Epithelial cell of esophagus (primary cell): ENCODE results near the gene FNIP2.

Experiments
- DNase-seq: peaks from one replicate; pipeline ENCODE4 v3.0.0; 2010; ENCODE audit warnings: low read depth
- H3K4me3 ChIP-seq: 2 replicates; pipeline ENCODE4 v1.5.1; 2011; ENCODE audit warnings: mild to moderate bottlenecking, low read length, control low read depth
- TF ChIP-seq, protein P1 (sequence below): IDR thresholded peaks from 2 replicates; pipeline ENCODE4 v1.5.1; 2011; ENCODE audit warnings: low read depth, mild to moderate bottlenecking, low read length, control low read depth, inconsistent platforms; ENCODE audit not compliant: insufficient read depth; ENCODE audit errors: missing control alignments

FNIP2 gene

DNA sequence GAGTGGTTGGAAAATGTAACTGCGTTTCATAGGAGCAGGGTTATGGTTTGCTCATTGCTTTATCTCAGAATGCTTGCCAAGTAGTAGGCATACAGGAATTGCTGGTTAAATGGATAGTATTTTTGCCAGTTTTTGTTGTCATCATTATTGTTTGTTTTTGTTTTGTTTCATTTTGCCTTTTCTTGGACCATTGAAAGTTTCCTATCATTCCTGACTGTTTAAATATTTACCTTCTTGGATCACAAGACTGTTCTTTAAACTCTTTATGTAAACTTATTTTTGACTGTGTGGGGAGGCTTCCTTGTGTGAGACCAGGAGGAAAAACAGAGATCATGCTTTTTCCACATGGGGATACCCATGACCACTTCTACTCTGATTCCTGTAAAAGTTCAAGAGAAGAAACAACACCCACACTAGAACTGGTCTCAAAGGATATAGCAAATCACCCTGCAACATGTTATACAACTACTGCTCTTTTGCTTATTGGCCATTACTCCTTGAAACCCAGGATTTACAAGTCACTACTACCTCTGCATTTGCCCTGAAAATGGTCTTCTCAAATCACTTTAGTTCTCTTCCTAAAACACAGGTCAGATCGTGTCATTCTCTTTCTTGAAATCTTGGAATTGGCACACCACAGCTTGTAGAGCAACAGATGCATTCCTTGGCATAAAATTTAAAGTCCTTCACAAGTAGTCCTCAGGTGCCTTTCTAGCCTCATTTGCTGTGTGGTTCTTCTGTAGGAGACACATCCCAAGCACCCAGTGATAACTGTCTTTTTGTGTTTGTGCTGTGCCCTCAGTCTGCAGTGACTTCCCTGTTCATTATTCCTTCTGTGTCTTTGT lies 51.3 kb downstream of the FNIP2 start:
- TF ChIP-seq, protein P1, sequence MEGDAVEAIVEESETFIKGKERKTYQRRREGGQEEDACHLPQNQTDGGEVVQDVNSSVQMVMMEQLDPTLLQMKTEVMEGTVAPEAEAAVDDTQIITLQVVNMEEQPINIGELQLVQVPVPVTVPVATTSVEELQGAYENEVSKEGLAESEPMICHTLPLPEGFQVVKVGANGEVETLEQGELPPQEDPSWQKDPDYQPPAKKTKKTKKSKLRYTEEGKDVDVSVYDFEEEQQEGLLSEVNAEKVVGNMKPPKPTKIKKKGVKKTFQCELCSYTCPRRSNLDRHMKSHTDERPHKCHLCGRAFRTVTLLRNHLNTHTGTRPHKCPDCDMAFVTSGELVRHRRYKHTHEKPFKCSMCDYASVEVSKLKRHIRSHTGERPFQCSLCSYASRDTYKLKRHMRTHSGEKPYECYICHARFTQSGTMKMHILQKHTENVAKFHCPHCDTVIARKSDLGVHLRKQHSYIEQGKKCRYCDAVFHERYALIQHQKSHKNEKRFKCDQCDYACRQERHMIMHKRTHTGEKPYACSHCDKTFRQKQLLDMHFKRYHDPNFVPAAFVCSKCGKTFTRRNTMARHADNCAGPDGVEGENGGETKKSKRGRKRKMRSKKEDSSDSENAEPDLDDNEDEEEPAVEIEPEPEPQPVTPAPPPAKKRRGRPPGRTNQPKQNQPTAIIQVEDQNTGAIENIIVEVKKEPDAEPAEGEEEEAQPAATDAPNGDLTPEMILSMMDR: no peak
- DNase-seq: no peak

DNA sequence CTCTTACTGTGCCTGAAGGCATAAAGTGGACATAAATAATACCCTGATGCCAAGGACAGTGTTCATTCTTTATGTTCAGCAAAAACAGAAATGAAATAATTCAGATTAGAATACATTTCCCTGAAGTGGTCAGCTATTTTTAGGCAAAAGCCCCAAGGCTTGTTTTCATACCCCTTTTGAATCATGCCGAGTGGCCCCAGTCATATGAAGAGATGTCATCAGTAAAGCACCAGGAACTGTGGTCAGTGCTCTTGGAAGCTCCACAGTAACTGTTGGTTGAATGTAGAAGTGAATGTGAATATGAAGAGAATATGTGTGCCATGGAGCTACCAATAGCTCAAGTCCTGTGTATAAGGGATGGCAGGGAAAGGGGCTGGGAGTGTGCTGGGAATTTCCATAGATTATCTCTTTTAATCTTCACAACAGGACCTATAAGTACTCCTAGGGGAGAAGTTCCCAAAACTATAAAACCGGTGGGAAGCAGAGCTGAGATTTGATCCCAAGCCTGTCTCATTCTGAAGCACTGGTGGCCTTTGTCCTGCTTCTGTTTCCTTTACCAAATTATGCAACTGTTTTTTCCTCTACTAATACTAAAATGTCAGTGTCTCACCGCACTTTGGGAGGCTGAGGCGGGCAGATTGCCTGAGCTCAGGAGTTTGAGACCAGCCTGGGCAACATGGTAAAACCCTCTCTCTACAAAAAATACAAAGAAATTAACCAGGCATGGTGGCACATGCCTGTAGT lies 52.6 kb downstream of the FNIP2 start:
- TF ChIP-seq, protein P1: no peak
- no peak for DNase-seq
- H3K4me3 ChIP-seq: no peak overlapping the region

More for the DNA sequence above, 51.3 kb downstream of the FNIP2 start:
- no peak overlapping the region for H3K4me3 ChIP-seq

DNA sequence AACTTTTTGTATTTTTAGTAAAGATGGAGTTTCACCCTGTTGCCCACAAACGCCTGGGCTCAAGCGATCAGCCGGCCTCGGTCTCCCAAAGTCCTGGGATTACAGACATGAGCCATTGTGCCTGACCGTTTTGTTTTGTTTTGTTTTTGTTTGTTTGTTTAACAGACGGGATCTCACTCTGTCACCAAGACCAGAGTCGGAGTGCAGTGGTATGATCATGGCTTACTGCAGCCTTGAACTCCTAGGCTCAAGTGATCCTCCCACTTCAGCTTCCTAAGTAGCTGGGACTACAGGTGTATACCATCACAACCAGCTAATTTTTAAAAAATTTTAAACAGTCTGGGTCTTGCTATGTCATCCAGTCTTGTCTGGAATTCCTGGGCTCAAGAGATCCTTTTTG lies 53.5 kb downstream of the FNIP2 start:
- no peak overlapping the region for H3K4me3 ChIP-seq
- no peak for DNase-seq
- TF ChIP-seq, protein P1: no peak

DNA sequence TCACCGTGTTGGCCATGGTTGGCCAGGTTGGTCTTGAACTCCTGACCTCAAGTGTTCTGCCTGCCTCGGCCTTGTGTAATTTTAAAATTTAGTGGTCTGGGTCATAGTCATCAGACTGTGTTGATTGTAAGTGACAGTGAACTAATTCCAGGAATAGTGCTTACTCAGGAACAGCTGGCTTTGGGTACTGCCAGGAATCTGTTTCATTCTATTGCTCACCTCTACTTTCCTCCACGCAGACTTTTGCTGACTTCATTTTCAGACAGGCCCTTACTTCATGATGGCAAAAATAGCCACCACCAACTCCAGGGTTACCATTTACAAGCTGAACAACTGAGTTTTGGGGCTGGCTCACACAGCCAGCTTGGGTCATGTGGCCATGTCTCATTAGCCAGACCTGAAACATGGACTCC lies 54.6 kb downstream of the FNIP2 start:
- TF ChIP-seq, protein P1: no peak
- no peak overlapping the region for H3K4me3 ChIP-seq
- peak; percentile 33 for DNase-seq

DNA sequence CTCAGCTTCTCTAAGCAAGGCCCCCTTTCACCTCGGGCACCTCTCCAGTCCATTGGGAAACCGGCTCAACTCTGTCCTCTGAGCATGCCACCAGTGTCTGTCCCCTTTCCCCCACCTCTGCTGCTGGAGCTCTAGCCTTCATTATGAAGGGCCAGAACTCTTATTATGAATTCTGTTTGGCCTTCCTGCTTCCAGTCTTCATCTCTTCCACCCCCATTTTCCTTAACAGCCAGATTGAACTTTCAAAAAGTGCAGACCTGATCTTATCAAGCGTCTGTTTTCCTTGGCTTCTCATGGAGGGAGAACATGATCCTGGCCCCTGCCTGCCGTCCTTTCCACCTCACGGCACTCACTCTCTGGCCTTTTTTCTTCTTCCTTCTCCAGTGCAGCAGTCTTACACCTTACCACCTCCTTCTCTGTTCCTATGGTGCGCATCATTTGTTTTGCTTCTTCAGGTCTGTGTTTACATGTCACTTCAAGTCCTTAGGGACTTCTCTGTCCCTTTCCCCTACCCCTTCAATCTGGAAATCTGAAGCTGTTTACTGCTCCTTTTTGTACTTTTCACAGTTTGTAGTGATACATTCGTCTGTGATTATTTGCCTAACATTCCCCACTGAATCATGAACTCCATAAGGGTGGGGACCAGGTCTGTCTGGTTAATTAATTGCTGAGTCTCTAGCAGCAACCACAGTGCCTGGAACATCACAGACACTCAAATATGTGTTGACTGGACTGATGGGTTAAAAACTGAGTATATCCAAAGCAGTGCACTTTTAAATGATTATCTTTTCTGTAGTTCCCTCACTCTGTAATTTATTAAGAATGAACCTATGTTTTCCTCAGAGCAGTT lies 55.8 kb downstream of the FNIP2 start:
- TF ChIP-seq, protein P1: no peak
- peak; percentile 52 for DNase-seq
- H3K4me3 ChIP-seq: no peak overlapping the region

DNA sequence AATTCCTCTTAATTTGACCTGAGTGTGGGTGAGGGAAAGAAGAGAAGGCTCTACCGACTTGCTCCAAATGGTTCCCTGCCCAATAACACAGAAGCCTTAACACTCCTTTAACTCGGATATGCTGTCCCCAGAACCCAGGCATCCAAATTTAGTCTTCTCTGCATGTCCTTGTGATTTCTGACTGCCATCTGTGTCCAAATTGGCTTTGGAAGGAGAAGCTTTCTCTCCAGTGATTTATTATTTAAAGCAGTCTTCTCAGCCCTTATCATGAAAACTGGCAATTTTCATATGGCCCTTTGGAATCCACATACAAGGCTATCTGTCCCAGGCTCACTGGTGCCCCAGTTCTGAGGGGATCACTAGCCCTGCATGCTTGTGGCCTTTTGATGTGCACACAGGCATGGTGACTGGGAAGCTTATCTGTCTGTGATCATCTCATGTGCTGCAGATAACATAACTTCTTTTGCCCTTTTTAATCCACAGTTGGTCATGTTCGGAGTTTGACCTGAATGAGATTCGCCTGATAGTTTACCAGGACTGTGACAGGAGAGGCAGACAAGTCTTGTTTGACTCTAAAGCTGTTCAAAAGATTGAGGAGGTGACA lies 56.7 kb downstream of the FNIP2 start:
- DNase-seq: no peak
- TF ChIP-seq, protein P1: no peak
- no peak overlapping the region for H3K4me3 ChIP-seq
